Breast epithelium (tissue), 4 donors: ENCODE measurements around the gene SLC1A7. TPM values are rescaled to one million over a fixed set of nuclear protein-coding genes. Genes with fewer than 3 reads are reported as not detected.
A peak's percentile ranks its signal among the peaks of the same experiment; 100 is the strongest.

Experiments
- DNase-seq, 2 donors: peaks; one replicate each; pipeline ENCODE4 v3.0.0-alpha.2; 2019; ENCODE audit warnings: low spot score in 2 of 2
- H3K27ac ChIP-seq, 2 donors: fragments of 200-600 bp; sonication (generic) in 1 of 2; one replicate each; pipeline ENCODE4 v1.5.1; 2016 to 2019; ENCODE audit warnings: mild to moderate bottlenecking in 1 of 2
- H3K27me3 ChIP-seq, 2 donors: fragments of 200-600 bp; sonication (generic) in 1 of 2; one replicate each; pipeline versions ENCODE4 v1.5.1 to v1.6.0; 2017 to 2019; ENCODE audit warnings: control low read depth in 1 of 2, mild to moderate bottlenecking in 1 of 2
- H3K36me3 ChIP-seq: fragments of 200-600 bp; one replicate; pipeline ENCODE4 v1.5.1; 2019
- H3K4me1 ChIP-seq, 2 donors: fragments of 200-600 bp; sonication (generic); one replicate each; pipeline ENCODE4 v1.5.1; 2016 to 2019; ENCODE audit warnings: control low read depth in 1 of 2
- H3K4me3 ChIP-seq, 3 donors: fragments of 200-600 bp; sonication (generic); 1 replicate in 2 of 3; 2 replicates in 1 of 3; pipeline ENCODE4 v1.5.1; 2016 to 2019; ENCODE audit warnings: mild to moderate bottlenecking in 3 of 3, moderate library complexity in 2 of 3
- H3K9me3 ChIP-seq, 2 donors: fragments of 200-600 bp; sonication (generic) in 1 of 2; one replicate each; pipeline ENCODE4 v1.5.1; 2016 to 2019; ENCODE audit warnings: control low read depth in 1 of 2
- POLR2A ChIP-seq: fragments of 450-650 bp; IDR thresholded peaks from one replicate; pipeline ENCODE4 v1.6.1; 2016; ENCODE audit warnings: antibody characterized with exemption, mild to moderate bottlenecking, moderate library complexity
- POLR2AphosphoS5 ChIP-seq, 3 donors: sonication (generic); formaldehyde crosslinking; IDR thresholded peaks; one replicate each; pipeline ENCODE4 v1.6.1; 2017; ENCODE audit warnings: antibody characterized with exemption in 3 of 3
- intact Hi-C: fragments of 100-400 bp; cut with DNase I; formaldehyde crosslinking; loops from one replicate; pipeline ENCODE4 v1.15.1; 2023; ENCODE audit warnings: low total_unique reads
- total RNA-seq, 3 donors: library from RNA; depleted of rRNA; stranded (reverse); fragments of >200 nt; gene quantifications; one replicate each; pipeline ENCODE4 v1.1.0, GENCODE V29; 2016
- TF ChIP-seq, protein P1 (sequence below), 3 donors: fragments of 450-650 bp; IDR thresholded peaks; one replicate each; pipeline ENCODE4 v1.5.1; 2016 to 2017; ENCODE audit warnings: antibody characterized with exemption in 3 of 3, mild to moderate bottlenecking in 3 of 3, moderate library complexity in 3 of 3

The SLC1A7 gene
- total RNA-seq, 3 donors from 2014 or later: 0.16 TPM; not detected in 2

DNA sequence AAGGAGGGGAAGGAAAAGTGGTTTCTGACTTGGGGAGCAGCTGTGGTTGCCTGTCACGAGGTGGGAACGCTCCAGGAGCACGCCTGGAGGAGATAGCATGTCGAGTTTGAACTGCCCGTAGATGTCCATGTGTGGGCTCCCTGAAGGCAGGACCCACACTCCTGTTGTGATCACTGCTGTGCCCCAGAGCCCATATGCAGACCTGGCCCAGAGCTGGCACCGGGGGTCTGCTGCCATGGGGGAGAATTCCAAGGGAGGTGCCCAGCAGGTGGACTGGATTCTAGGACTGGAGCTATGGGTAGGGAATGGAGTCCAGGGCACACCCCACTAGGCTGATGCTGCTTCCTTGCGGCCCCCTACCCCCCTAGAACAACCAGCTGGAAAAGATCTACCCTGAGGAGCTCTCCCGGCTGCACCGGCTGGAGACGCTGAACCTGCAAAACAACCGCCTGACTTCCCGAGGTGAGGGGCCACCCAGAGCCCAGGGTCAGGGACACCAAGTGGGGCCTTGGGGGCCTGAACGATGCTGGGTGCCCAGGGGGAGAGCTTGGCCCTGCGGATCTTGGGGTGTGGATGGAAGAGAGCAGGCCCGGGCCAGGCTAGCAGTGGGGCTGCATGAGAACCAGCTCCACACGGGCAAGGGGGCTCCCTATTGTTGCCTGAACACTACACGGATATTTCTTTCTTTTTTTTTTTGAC lies 71.1 kb downstream of the SLC1A7 start:
- Histone ChIP-seq H3K4me3 (no peak overlapping the region), H3K27me3 (no peaks in the 10 kb centered on the region), H3K36me3 (no peaks in the 10 kb centered on the region), H3K9me3 (no peaks in the 10 kb centered on the region), H3K27ac (no peak overlapping the region), H3K4me1 (no peaks in the 10 kb centered on the region)
- TF ChIP-seq POLR2AphosphoS5 (IDR thresholded peaks at IDR 0.05): no peak
- TF ChIP-seq, protein P1, sequence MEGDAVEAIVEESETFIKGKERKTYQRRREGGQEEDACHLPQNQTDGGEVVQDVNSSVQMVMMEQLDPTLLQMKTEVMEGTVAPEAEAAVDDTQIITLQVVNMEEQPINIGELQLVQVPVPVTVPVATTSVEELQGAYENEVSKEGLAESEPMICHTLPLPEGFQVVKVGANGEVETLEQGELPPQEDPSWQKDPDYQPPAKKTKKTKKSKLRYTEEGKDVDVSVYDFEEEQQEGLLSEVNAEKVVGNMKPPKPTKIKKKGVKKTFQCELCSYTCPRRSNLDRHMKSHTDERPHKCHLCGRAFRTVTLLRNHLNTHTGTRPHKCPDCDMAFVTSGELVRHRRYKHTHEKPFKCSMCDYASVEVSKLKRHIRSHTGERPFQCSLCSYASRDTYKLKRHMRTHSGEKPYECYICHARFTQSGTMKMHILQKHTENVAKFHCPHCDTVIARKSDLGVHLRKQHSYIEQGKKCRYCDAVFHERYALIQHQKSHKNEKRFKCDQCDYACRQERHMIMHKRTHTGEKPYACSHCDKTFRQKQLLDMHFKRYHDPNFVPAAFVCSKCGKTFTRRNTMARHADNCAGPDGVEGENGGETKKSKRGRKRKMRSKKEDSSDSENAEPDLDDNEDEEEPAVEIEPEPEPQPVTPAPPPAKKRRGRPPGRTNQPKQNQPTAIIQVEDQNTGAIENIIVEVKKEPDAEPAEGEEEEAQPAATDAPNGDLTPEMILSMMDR (IDR thresholded peaks at IDR 0.05): no peak
- no peak for TF ChIP-seq POLR2A
- intact Hi-C loops: loop anchor here (10.0 kb wide), 1 partner anchor 363 kb away; no protein-coding TSS in a partner anchor
- no peak for DNase-seq

DNA sequence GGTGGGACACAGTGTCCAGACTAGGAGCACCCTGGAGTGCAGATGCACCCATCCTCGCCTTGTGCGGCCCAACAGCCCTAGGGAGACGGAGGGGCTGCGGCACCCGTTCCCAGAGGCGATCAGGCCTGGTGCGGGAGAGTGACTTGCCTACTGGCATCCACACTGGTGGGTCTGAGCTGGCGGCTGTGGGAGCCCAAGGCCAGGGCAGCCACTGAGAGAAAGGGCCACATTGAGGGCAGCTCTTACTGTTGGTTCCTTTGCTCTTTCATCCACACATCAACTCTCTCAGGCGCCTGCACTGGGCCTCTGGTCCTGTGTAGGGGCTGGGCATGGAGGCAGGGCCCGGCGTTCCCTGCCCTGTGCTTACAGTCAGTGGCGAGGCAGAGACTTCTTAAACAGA lies 71.8 kb downstream of the SLC1A7 start:
- no peaks in the 10 kb centered on the region for H3K36me3 ChIP-seq
- no peaks in the 10 kb centered on the region for H3K4me1 ChIP-seq
- TF ChIP-seq POLR2AphosphoS5 (IDR thresholded peaks at IDR 0.05) (no peak), POLR2A (no peak)
- TF ChIP-seq, protein P1 (IDR thresholded peaks at IDR 0.05): no peak
- H3K27ac ChIP-seq: no peak overlapping the region
- H3K4me3 ChIP-seq: no peak overlapping the region
- intact Hi-C loops: loop anchor here (10.0 kb wide), 1 partner anchor 364 kb away; no protein-coding TSS in a partner anchor
- peak in 1 of 2 donors; percentile 46 for DNase-seq
- no peaks in the 10 kb centered on the region for H3K9me3 ChIP-seq
- H3K27me3 ChIP-seq: no peaks in the 10 kb centered on the region

GRCh38 chr1:53069663-53070327 lies 72.6 kb downstream of the SLC1A7 start:
- Histone ChIP-seq H3K27me3 (no peaks in the 10 kb centered on the region), H3K36me3 (no peaks in the 10 kb centered on the region), H3K9me3 (no peaks in the 10 kb centered on the region), H3K4me3 (no peak overlapping the region), H3K4me1 (no peaks in the 10 kb centered on the region), H3K27ac (peak overlapping the region in 1 of 2 donors; percentile 7)
- intact Hi-C loops: loop anchor here (10.0 kb wide), 1 partner anchor 365 kb away; no protein-coding TSS in a partner anchor
- no peak for DNase-seq
- no peak for TF ChIP-seq POLR2AphosphoS5 (IDR thresholded peaks at IDR 0.05)
- TF ChIP-seq, protein P1 (IDR thresholded peaks at IDR 0.05): no peak
- TF ChIP-seq POLR2A: no peak

DNA sequence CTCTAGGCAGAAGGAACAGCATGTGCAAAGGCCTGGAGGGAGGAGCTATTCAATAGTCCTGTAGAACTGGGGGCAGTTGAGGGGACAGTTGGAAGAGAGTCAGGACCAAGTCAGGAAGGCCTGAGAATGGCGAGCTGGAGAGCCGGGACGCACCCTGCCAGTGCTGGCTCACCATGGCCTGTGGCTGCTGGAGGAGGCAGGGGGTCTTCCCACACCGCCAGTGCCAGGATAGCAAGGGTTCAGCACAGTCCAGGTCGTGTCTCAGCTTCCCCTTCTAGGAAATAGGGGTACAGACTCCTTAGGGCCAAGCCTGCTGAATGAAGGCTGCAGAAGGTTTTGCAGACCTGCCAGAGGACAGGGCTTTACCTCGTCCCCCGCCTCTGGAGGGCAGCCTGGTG lies 73.2 kb downstream of the SLC1A7 start:
- Histone ChIP-seq H3K36me3 (no peaks in the 10 kb centered on the region), H3K27ac (peak overlapping the region in 1 of 2 donors; percentile 7), H3K27me3 (no peaks in the 10 kb centered on the region), H3K4me1 (no peaks in the 10 kb centered on the region), H3K9me3 (no peaks in the 10 kb centered on the region), H3K4me3 (no peak overlapping the region)
- TF ChIP-seq, protein P1 (IDR thresholded peaks at IDR 0.05): no peak
- TF ChIP-seq POLR2AphosphoS5 (IDR thresholded peaks at IDR 0.05): no peak
- TF ChIP-seq POLR2A: no peak
- intact Hi-C loops: no loop called here
- DNase-seq: no peak
